NB4 (cell line): ENCODE data around the gene MCIDAS.

Source experiments
- MAX ChIP-seq: IDR thresholded peaks from 2 replicates; pipeline ENCODE4 v1.6.1; 2011; ENCODE audit warnings: low read depth, low read length
- MYC ChIP-seq: IDR thresholded peaks from 2 replicates; pipeline ENCODE4 v1.6.1; 2011; ENCODE audit warnings: low read depth, low read length
- POLR2A ChIP-seq: IDR thresholded peaks from 2 replicates; pipeline ENCODE4 v1.6.1; 2011; ENCODE audit warnings: mild to moderate bottlenecking; ENCODE audit not compliant: insufficient read length; ENCODE audit errors: extremely low read depth
- TF ChIP-seq, protein P1 (sequence below): IDR thresholded peaks from one replicate; pipeline ENCODE4 v1.5.1; 2012; ENCODE audit warnings: low read depth, low read length

DNA sequence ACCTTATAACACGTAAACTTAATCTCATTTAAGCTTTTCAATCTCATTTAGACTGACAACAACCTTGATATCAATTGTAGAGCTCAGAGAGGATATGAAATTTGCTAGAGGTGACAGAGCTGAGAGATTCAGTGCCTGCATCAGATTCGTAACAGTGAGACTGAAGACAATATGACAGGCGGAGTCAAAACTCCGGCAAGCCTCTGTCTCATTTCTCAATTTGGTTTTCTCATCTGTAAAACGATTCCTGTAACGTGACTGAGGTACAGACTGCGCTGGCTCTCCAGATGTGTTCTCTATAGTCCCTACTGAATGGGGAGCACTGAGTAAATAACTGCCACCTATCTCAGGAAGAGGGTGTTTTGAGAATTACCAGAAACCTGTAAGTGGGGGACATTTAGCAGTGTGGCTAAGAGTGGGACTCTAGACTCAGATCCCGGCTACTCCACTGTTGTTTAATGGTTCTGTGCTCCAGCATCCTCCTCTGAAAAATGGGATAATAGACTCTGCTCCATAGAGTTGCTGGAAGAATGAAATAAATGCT, 3.0 kb upstream of the MCIDAS start:
- TF ChIP-seq POLR2A (no peak), MYC (no peak), MAX (no peak)
- TF ChIP-seq, protein P1, sequence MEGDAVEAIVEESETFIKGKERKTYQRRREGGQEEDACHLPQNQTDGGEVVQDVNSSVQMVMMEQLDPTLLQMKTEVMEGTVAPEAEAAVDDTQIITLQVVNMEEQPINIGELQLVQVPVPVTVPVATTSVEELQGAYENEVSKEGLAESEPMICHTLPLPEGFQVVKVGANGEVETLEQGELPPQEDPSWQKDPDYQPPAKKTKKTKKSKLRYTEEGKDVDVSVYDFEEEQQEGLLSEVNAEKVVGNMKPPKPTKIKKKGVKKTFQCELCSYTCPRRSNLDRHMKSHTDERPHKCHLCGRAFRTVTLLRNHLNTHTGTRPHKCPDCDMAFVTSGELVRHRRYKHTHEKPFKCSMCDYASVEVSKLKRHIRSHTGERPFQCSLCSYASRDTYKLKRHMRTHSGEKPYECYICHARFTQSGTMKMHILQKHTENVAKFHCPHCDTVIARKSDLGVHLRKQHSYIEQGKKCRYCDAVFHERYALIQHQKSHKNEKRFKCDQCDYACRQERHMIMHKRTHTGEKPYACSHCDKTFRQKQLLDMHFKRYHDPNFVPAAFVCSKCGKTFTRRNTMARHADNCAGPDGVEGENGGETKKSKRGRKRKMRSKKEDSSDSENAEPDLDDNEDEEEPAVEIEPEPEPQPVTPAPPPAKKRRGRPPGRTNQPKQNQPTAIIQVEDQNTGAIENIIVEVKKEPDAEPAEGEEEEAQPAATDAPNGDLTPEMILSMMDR = no peak
